GM12878 (cell line): ENCODE results near the gene MYD88. TPM values are rescaled to one million over a fixed set of nuclear protein-coding genes. Genes with fewer than 3 reads are reported as not detected.

ENCODE experiments used
- BRCA1 ChIP-seq: IDR thresholded peaks from 2 replicates; pipeline ENCODE4 v1.6.1; 2011; ENCODE audit warnings: low read depth, low read length, improper control_type of control experiment
- EGR1 ChIP-seq, 2 experiments: IDR thresholded peaks; 1 replicate in 1 of 2; 2 replicates in 1 of 2; pipeline ENCODE4 v1.6.1; 2011 to 2012; ENCODE audit warnings: low read depth in 2 of 2, low read length in 2 of 2, borderline replicate concordance in 1 of 2, mild to moderate bottlenecking in 1 of 2, moderate library complexity in 1 of 2
- FOS ChIP-seq: IDR thresholded peaks from 3 replicates; pipeline ENCODE4 v1.6.1; 2011; ENCODE audit warnings: borderline replicate concordance; ENCODE audit not compliant: insufficient read length; ENCODE audit errors: extremely low read depth
- GATAD2B ChIP-seq: fragments of 450-650 bp; conservative IDR thresholded peaks from 2 replicates; pipeline ENCODE4 v1.6.1; 2017; ENCODE audit warnings: low read depth, mild to moderate bottlenecking, moderate library complexity
- MEF2A ChIP-seq: IDR thresholded peaks from 2 replicates; pipeline ENCODE4 v1.6.1; 2011; ENCODE audit warnings: low read depth, mild to moderate bottlenecking, low read length, moderate library complexity; ENCODE audit not compliant: insufficient read depth
- MLLT1 ChIP-seq: fragments of 450-650 bp; IDR thresholded peaks from 2 replicates; pipeline ENCODE4 v1.6.1; 2016; ENCODE audit warnings: mild to moderate bottlenecking
- MTA2 ChIP-seq: fragments of 450-650 bp; IDR thresholded peaks from 2 replicates; pipeline ENCODE4 v1.6.1; 2016; ENCODE audit warnings: low read depth, mild to moderate bottlenecking, moderate library complexity
- RB1 ChIP-seq: fragments of 450-650 bp; formaldehyde crosslinking; IDR thresholded peaks from 2 replicates; pipeline ENCODE4 v1.6.1; 2017; ENCODE audit warnings: mild to moderate bottlenecking, borderline replicate concordance
- RCOR1 ChIP-seq: conservative IDR thresholded peaks from 2 replicates; pipeline ENCODE4 v1.6.1; 2012; ENCODE audit warnings: low read depth, low read length, improper control_type of control experiment
- STAT1 ChIP-seq: fragments of 450-650 bp; conservative IDR thresholded peaks from 2 replicates; pipeline ENCODE4 v1.6.1; 2014; ENCODE audit warnings: antibody characterized with exemption, mild to moderate bottlenecking
- TBL1XR1 ChIP-seq: IDR thresholded peaks from 2 replicates; pipeline ENCODE4 v1.6.1; 2012; ENCODE audit warnings: low read depth, low read length, improper control_type of control experiment
- YBX1 ChIP-seq: fragments of 450-650 bp; IDR thresholded peaks from 2 replicates; pipeline ENCODE4 v1.6.1; 2016; ENCODE audit warnings: antibody characterized with exemption
- ZNF274 ChIP-seq: IDR thresholded peaks from one replicate; pipeline ENCODE4 v1.8.0; 2011; ENCODE audit not compliant: insufficient read length, insufficient read depth
- polyA plus RNA-seq, 11 experiments: library from polyadenylated mRNA; depleted of rRNA in 4 of 11; unstranded in 6 of 11; stranded (reverse) in 5 of 11; fragments of >200 nt; fragmentation: Nextera tagmentation in 4 of 11; fragmentation: Illumina TruSeq in 1 of 11; extraction: Ambion mirVana in 4 of 11; extraction: Trizol in 1 of 11; gene quantifications; 1 replicate in 1 of 11; 2 replicates in 10 of 11; pipeline versions ENCODE4 v1.2.1 to v1.2.3, GENCODE V29; 2011 to 2016; ENCODE audit warnings: inconsistent platforms in 2 of 11, missing spikeins in 2 of 11, low read depth in 1 of 11
- total RNA-seq, 4 experiments: library from RNA; depleted of rRNA in 3 of 4; stranded (reverse); fragments of >200 nt in 3 of 4; fragmentation: Illumina TruSeq in 1 of 4; extraction: Trizol in 1 of 4; gene quantifications; 2 replicates each; pipeline versions ENCODE4 v1.2.1 to v1.2.3, GENCODE V29; 2013 to 2021
- TF ChIP-seq, protein P1 (sequence below): IDR thresholded peaks from 2 replicates; pipeline ENCODE4 v1.6.1; 2011; ENCODE audit warnings: low read depth, low read length, improper control_type of control experiment, borderline replicate concordance
- TF ChIP-seq, protein P2 (sequence below): fragments of 150-350 bp; IDR thresholded peaks from 2 replicates; pipeline ENCODE4 v1.6.1; 2016; ENCODE audit warnings: low read depth, low read length
- TF ChIP-seq, protein P3 (sequence below): fragments of 450-650 bp; IDR thresholded peaks from 2 replicates; pipeline ENCODE4 v1.6.1; 2017; ENCODE audit warnings: mild to moderate bottlenecking, moderate library complexity
- TF ChIP-seq, protein P4 (sequence below): fragments of 450-650 bp; conservative IDR thresholded peaks from 2 replicates; pipeline ENCODE4 v1.6.1; 2017; ENCODE audit warnings: mild to moderate bottlenecking, moderate library complexity

The MYD88 gene
- total and polyA plus RNA-seq, 10 of the 15 experiments (the other 5 are each of a cell fraction or from before 2014, with no cell fraction given): 5.5 to 84.8 (median 67.5) TPM

GRCh38 chr3:38164643-38164951, 26.1 kb downstream of the MYD88 start (continued):
- TF ChIP-seq MLLT1 (no peak), BRCA1 (no peak), ZNF274 (no peak), MEF2A (no peak), GATAD2B (peak; percentile 39; the same call in 1 of the 2 replicates), EGR1 (IDR thresholded peaks at IDR 0.05; ENCODE audit: borderline replicate concordance in 1 of 2, low read depth in 2 of 2, low read length in 2 of 2) (peak in 1 of 2 experiments; percentile 6; a peak in 1 of 3 replicates), RB1 (no peak), TBL1XR1 (no peak), FOS (no peak), MTA2 (no peak; the same call in 1 of the 2 replicates), YBX1 (no peak), STAT1 (no peak), RCOR1 (no peak)
- TF ChIP-seq, protein P1, sequence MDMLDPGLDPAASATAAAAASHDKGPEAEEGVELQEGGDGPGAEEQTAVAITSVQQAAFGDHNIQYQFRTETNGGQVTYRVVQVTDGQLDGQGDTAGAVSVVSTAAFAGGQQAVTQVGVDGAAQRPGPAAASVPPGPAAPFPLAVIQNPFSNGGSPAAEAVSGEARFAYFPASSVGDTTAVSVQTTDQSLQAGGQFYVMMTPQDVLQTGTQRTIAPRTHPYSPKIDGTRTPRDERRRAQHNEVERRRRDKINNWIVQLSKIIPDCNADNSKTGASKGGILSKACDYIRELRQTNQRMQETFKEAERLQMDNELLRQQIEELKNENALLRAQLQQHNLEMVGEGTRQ: no peak
- TF ChIP-seq, protein P2, sequence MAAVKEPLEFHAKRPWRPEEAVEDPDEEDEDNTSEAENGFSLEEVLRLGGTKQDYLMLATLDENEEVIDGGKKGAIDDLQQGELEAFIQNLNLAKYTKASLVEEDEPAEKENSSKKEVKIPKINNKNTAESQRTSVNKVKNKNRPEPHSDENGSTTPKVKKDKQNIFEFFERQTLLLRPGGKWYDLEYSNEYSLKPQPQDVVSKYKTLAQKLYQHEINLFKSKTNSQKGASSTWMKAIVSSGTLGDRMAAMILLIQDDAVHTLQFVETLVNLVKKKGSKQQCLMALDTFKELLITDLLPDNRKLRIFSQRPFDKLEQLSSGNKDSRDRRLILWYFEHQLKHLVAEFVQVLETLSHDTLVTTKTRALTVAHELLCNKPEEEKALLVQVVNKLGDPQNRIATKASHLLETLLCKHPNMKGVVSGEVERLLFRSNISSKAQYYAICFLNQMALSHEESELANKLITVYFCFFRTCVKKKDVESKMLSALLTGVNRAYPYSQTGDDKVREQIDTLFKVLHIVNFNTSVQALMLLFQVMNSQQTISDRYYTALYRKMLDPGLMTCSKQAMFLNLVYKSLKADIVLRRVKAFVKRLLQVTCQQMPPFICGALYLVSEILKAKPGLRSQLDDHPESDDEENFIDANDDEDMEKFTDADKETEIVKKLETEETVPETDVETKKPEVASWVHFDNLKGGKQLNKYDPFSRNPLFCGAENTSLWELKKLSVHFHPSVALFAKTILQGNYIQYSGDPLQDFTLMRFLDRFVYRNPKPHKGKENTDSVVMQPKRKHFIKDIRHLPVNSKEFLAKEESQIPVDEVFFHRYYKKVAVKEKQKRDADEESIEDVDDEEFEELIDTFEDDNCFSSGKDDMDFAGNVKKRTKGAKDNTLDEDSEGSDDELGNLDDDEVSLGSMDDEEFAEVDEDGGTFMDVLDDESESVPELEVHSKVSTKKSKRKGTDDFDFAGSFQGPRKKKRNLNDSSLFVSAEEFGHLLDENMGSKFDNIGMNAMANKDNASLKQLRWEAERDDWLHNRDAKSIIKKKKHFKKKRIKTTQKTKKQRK: no peak
- TF ChIP-seq, protein P3, sequence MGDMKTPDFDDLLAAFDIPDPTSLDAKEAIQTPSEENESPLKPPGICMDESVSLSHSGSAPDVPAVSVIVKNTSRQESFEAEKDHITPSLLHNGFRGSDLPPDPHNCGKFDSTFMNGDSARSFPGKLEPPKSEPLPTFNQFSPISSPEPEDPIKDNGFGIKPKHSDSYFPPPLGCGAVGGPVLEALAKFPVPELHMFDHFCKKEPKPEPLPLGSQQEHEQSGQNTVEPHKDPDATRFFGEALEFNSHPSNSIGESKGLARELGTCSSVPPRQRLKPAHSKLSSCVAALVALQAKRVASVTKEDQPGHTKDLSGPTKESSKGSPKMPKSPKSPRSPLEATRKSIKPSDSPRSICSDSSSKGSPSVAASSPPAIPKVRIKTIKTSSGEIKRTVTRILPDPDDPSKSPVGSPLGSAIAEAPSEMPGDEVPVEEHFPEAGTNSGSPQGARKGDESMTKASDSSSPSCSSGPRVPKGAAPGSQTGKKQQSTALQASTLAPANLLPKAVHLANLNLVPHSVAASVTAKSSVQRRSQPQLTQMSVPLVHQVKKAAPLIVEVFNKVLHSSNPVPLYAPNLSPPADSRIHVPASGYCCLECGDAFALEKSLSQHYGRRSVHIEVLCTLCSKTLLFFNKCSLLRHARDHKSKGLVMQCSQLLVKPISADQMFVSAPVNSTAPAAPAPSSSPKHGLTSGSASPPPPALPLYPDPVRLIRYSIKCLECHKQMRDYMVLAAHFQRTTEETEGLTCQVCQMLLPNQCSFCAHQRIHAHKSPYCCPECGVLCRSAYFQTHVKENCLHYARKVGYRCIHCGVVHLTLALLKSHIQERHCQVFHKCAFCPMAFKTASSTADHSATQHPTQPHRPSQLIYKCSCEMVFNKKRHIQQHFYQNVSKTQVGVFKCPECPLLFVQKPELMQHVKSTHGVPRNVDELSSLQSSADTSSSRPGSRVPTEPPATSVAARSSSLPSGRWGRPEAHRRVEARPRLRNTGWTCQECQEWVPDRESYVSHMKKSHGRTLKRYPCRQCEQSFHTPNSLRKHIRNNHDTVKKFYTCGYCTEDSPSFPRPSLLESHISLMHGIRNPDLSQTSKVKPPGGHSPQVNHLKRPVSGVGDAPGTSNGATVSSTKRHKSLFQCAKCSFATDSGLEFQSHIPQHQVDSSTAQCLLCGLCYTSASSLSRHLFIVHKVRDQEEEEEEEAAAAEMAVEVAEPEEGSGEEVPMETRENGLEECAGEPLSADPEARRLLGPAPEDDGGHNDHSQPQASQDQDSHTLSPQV: no peak
- TF ChIP-seq, protein P4, sequence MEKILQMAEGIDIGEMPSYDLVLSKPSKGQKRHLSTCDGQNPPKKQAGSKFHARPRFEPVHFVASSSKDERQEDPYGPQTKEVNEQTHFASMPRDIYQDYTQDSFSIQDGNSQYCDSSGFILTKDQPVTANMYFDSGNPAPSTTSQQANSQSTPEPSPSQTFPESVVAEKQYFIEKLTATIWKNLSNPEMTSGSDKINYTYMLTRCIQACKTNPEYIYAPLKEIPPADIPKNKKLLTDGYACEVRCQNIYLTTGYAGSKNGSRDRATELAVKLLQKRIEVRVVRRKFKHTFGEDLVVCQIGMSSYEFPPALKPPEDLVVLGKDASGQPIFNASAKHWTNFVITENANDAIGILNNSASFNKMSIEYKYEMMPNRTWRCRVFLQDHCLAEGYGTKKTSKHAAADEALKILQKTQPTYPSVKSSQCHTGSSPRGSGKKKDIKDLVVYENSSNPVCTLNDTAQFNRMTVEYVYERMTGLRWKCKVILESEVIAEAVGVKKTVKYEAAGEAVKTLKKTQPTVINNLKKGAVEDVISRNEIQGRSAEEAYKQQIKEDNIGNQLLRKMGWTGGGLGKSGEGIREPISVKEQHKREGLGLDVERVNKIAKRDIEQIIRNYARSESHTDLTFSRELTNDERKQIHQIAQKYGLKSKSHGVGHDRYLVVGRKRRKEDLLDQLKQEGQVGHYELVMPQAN: peak; percentile 61; the same call in 1 of the 2 replicates
